Cerebellar cortex (tissue), 1 donor: ENCODE data around the gene ITCH.
"Not testable (repeated sequence)": the region's sequence is repeated elsewhere in the genome, so short reads cannot be mapped to it uniquely, and the experiment has no call there.

Experiments used
- DNase-seq: peaks from one replicate; pipeline ENCODE4 v3.0.0-alpha.2; 2015; ENCODE audit warnings: low spot score

Gene ITCH

DNA sequence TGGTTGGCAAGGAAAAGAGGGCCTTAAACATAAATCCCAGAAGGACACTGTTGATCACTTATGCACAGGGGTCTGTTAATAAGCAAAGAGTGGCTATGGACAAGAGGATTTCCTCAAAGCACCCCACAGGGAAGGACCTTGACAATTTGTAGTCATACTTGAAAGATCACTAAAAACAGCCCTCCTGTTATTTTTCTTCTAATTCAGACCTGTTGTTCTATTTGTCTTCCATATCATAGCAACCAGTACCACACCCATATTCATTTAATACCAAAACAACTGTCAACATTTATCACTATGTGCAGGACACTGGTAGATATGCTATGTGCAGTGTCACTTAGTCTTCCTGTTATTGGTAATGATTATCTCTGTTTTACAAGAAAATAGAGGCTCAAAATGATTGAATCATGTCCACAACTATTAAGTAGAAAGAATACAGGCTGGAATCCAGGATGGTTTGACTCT is 149.9 kb downstream of the ITCH start:
- DNase-seq = no peak

DNA sequence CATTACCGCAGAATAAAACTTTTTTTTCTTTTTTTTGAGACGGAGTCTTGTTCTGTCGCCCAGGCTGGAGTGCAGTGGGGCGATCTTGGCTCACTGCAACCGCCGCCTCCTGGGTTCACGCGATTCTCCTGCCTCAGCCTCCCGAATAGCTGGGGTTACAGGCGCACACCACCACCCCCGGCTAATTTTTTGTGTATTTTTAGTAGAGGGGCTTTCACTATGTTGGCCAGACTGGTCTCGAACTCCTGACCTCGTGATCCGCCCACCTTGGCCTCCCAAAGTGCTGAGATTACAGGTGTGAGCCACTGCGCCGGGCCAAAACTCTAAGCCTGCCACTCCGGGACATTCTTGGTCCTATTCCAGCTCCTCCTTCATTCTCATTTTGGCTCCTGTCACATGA is 151.0 kb downstream of the ITCH start:
- DNase-seq = not testable (repeated sequence)

DNA sequence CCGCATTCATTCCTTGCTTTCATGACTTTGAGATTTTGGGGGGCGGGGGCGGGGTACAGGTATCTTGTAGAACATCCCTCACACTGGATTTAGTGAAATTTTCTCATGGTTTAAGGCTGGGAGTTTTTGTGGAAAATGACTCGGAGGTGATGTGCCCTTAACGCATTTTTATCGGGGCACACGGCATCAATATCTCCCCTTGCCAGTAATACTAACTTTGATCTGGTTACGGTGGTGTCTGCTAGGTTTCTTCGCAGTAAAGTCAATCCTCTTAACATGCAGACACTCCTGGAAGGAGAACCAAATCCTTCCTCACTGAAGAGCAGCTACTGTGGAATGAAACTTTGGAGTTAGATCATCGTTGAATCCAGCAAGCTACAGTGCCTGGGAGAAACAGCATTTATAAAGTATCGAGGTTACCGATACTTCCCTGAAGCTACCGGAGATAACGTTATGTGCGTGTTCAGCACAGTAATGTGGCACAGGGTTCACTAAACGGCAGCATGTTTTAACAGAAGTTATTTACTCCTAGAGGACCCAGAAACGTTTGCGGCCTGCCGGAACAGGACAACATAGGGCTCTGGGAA is 151.9 kb downstream of the ITCH start:
- DNase-seq = no peak

DNA sequence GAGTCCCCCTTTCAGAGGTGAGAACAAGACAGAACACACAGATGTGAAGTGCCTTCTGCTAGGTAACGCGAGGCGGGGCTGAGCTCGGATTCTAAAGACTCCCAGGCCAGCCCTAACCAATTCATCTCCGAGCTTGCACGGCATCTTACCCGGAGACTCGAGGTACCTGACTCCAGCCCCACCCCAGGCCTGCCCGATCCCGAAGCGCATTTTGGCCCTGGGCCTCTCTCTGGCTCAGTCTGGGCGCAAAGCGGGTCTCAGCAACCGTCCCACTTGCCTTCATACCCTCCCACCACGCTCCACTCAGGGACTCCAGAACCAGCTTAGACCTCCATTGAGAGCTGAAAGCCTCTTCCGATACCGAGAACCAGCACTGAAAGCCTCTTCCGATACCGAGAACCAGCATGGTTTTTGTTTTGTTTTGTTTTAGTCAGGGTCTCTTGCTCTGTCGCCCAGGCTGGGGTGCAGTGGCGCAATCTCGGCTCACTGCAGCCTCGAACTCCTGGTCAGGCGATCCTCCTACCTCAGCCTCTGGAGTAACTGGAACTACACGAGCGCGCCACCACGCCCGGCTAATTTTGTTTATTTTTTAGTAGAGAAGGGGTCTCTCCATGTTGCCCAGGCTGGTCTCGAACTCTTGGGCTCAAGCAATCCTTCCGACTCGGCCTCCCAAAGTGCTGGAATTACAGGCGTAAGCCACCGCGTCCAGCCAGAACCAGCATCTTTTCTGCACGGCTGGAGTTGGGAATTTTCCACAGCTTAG is 152.6 kb downstream of the ITCH start:
- DNase-seq = peak; percentile 88

DNA sequence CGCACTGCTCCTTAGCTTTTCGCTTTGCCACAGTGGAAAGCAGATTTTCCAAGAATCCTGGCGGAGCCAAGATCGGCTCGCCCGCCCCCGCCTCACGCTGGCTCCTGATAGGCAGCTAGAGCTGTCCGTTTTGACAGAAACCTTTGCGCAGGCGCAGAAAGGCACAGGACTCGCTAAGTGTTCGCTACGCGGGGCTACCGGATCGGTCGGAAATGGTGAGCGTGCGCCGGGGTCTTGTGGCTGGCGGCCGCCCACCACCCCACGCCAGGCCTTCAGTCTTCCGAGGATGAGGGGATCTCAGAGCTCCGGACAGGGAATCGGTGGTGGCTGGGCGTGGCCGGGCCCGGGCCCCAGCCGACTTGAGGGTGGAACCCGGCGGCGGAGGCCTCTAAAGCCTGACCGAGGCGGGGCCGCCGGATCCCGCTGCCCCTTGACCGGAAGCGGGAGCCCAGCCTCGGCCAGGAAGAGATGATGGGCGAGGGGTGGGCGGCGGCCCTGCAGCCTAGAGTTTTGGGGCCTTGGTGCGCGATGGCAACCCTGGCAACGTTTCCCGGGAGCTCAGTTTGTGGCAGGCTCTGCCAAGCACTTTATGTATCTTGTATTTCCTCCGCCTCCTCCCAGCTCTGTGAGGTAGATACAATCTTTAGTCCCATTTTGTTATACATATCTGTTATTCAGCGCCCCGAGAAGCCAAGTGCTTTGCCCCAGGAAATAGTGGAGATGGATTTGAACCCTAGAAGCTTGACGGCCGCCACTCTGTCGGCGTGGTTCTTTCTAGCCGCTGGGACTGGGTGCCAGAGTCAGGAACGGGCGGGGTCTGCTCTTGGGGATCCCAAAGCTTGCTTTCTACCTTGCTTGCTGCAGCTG is 153.4 kb downstream of the ITCH start, which contains the start of gene DYNLRB1:
TSS of gene DYNLRB1 (plus strand) at position 176 of the 867 bp plus-strand sequence. CDS start at position 213, 37 bp downstream.
- DNase-seq = peak; percentile 98

DNA sequence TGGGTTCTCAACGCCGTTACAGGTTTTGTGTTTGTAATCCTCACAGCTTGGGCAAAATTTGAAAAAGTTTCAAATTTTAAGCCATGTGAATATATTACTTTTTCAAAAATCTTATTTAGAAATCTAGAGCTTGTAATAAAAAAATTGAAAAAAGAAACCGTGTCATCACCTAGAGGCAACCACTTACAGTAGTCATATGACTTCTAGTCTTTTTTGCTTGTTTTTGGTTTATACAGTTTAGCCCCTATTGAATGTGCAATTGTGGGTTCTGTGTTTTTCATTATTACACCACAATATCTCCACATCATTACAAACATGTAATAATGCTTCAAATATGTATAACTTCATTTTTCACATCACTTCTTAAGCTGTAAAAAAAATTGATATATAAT is 154.0 kb downstream of the ITCH start:
- DNase-seq = no peak

DNA sequence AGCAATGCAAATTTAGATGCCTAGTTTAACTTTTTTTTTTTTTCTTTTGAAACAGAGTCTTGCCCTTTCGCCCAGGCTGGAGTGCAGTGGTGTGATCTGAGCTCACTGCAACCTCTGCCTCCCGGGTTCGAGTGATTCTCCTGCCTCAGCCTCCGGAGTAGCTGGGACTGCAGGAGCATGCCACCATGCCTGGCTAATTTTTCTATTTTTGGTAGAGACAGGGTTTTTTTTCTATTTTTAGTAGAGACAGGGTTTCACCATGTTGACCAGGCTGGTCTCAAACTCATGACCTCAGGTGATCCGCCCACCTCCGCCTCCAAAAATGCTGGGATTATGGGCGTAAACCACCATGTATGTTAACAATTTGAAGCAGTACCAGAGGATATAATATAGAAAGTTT is 155.8 kb downstream of the ITCH start:
- not testable (repeated sequence) for DNase-seq

DNA sequence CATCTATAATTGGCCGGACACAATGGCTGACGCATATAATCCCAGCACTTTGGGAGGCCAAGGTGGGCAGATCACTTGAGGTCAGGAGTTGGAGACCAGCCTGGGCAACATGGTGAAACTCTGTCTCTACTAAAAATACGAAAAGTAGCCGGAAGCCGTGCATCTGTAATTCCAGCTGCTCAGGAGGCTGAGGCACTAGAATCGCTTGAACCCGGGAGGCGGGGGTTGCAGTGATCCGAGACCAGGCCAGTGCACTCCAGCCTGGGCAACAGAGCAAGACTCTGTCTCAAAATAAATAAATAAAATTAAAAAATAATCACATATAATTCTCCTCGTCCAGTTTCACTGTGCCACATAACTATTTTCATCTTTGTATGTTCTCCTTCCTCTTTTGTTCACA is 156.8 kb downstream of the ITCH start:
- DNase-seq = not testable (repeated sequence)

DNA sequence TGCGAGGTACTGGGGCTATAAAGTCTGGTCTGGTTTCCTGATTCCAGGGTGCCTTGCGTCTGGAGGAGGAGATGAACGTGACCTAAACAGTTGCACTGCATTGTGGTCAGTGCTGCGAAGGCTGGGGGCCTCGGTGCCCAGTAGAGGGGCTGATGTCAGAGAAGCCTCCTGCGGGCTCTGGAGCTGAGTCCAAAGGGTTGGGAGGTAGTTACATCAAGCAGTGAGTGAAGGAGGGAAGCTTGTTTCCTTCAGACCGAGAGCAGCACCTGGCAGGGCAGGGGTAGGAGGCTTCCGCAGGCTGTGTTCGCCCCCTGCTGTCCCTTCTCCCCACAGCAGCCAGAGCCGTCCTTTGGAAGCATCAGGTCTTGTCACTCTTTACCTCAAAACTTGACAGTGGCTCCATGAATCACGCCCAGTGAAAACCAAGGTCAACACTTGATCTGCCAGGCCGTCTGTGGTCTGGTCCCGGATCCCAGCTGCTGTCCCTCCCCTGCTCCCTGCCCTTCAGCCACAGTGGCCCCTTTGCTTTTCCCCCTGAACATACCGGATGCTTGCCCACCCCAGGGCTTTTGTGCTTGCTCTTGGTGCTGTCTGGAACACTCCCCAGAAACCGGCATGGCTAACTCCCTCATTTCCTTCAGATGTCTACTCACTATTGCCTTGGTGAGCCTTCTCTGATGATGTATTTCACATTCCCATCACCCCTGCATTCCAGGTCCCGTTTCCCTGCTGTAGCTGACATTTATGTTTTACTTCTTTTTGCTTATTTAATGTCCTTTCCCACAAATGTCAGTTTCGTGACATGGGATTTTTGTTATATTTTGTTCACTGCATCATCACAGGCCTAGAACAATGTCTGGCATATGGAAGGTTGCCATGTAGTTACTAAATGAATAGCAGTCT is 160.1 kb downstream of the ITCH start:
- peak; percentile 54 for DNase-seq

DNA sequence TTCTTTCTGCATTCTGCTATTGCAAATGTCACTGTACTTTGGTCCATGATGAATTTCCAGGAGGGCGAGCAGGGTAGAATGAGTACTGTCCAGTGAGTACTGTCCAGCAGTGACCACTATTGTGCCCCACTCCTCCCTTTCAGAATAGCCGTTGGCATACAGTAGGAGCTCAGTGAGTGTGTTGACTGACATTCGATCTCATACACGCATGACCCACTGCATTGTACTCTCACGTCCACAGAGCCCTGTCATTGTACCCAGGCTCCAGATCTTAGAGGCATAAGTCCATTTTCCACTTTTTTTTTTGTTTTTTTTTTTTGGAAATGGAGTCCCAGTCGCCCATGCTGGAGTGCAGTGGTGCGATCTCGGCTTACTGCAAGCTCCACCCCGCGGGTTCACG is 161.4 kb downstream of the ITCH start:
- DNase-seq = no peak

DNA sequence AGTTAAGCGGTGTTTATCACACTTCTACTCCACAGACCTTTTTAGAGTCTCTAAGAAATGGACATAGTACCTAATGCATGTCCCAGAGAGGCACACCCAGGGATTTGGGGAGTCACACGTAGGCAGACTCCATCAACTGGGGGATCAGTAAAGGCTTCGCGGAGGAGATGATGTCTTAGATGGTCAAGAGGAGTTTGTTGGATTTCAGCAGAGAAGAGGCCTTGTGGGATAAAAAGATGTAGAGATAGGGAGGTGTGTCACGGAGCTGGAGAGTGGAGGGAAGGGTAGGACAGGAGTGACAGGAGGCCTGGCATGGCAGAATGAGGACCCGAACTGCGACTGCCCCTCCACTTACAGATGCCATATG is 162.3 kb downstream of the ITCH start:
- no peak for DNase-seq

DNA sequence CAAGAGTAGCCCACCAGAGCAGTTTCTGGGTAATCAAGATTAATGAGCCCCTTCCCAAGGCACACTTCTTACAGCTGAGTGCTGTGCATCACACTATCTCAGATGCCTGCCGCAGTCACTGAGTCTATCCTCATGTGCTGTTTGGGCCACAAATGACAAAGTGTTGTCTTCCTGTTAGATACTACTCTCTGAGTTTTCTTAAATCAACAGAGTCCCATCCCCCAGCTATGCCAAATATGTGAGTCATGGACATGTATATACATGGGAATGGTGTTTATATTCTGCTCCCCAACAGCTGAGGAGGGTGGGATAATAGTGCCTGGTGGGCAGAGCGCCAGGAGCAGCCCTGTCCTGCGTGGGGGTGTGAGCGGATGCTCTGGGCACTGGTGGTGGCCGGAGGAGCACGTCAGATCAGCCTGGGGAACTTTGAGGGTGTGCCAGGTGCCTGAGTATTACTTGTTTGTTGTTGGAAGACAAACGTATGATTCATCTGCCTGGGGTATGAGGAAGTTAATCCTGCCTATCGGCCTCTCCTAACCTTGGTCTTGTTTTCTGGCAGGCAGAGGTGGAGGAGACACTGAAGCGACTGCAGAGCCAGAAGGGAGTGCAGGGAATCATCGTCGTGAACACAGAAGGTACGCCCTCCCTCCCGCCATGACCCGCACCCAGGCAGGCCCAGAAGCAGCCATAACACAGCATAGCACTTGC is 162.8 kb downstream of the ITCH start:
- no peak for DNase-seq

DNA sequence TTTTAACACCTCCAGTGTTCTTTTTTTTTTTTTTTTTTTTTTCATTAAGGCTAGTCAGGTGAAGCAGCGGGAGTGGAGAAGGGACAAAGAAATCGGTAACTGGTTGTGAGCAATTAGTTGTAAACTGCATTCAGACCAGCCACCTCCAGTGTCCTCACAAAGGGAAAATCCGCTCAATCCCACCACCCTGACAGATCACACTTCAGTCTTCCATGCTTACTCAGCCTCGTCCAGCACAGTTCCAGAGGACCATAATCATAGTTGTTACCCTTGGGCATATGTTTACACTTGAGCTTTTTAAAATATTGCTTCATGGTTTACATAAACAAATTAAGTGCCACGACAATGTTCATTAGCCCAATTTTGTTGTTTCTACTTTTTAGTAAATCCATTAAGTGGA is 163.4 kb downstream of the ITCH start:
- DNase-seq = no peak

DNA sequence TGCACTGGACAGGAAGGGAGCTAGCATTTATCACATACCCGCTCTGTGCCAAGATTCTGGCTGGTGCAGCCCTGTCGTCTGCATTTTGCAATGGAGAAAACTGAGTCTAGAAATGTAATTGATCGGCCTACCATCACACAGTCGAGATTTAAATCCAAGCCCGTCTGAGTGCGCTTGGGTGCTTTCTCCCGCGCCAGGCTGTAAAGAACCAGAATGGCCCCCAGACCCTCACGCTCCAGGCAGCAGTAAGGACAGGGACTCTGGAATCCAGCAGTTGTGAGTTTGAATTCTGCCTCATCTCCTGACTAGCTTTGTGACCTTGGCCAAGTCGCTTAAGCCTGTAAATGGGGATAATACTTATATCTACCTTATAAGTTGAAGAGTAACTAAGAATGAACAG is 163.9 kb downstream of the ITCH start:
- no peak for DNase-seq

DNA sequence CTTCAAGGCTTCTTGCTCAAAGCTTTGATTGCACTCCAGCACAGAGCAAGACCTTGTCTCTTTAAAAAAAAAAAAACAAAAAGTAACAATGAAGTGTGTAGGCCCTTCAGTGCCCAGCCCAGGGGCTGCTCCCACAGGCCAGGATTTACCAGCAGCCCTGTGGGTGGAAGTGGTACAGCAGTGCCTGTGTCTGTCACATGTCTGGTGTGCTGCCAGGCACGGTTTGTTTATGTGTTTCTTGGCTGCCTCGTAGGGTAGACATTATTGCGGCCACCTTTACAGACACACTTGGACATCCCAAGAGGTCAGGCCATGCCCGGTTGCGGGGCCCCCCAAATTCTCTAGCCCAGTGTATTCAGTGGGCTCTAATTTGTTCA is 165.8 kb downstream of the ITCH start:
- DNase-seq = peak; percentile 43

DNA sequence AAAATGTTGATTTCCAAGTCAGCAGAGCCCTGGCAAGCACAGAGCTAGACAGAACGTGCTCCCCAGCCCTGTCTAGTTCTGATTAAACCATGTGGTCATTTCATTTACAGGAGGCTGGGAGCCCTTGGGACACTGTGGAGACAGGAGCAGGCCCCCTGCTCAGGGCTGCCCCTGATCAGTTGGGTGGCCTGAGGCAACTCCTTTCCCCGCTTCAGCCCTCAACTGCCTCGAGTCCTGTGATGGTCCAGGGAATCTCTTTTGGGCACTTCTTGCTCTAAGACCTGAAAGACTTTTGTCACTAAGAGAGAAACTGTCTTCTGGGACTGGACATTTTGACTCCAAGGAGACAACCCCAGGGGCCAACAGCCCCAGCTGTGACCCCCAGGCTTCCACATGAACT is 166.7 kb downstream of the ITCH start:
- DNase-seq = no peak

DNA sequence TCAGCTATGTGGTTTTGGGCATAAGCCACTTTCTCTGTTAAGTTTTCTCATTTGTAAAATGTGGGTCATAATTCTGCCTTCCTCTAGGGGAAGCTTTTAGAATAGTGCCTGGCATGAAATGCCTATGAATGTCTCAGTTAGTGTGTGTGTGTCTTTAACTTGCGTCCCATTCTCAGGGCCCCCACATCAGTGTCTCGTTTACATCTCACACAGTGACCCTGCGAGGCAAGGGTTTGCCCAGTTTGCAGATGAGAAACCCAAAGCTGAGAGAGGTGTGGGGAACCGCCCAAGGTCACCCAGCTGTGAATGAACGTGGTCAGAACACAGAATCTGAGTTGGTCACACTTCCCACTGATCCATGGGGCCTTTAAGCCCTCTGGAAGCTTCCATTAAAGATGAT is 167.3 kb downstream of the ITCH start:
- no peak for DNase-seq

DNA sequence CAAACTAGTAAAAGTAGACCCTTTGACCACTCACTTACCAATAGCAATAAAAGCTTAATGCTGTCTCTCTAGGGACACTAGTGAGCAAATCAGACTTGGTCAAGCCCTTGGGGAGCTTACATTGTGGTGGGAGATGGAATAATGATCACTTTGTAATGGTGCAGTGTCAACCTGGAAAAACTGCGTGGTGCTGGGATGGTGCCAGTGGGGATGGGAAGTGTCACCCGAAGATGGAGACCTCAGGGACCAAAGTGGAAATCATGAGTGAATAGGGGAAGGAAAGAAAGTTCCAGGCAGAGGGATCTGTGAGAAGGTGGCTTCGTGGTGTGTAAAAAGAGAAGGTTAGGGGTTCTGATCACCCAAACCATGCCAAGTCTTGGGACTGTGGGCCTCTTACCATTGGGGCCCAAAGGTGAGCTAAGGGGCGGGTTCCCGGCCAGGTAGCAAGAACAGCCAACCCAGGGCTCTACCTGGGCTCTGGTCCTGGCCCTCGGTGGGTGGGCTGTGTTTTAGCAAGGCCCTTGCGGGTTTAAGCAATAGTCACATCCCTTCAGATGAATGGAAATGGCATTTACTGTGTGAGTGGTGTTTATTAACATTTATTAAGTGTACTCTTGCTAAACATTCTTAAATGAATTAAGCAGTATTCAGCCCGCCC is 168.7 kb downstream of the ITCH start:
- DNase-seq = no peak

DNA sequence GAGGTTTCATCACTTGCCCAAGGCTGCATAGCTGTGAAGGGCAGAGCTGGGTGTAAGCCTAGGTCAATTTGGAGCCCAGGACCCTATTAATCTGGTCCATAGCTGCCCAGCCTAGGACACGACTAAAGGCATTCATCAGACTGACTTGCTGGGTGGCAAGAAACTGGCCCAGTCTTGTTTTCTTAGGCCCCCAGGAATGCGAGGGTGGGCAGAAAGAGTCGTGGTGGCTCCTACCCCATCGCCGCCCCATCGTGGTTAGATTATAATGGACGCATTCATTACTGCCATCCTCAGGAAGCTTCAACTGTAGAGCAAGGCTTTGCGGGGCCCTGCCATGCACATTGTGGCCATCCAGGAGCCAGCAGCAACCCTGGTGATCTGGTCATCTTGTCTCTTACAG is 169.2 kb downstream of the ITCH start:
- no peak for DNase-seq

DNA sequence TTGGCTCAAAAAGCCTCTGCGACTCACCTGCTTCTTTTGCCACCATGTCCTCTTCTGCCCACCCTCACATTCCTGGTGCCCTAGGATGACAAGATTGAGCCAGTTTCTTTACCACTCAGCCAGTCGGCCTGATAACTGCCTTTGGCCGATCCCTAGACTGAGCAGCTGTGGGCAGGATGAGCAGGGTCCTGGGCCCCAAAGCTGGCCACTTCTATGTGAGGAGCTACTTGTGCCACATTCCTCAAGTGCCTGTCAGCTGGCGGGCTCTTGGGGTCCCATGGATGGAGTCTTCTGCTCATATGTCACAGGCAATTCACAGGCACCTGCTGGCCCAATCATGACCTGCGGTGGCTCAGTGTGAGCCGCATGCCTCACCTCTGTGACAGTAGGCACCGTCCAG is 169.7 kb downstream of the ITCH start:
- no peak for DNase-seq
